H9 (cell line): Measurements from ENCODE around the gene NPY2R. TPM values are rescaled to one million over a fixed set of nuclear protein-coding genes. Genes with fewer than 3 reads are reported as not detected.

Experiments used
- DNase-seq: peaks from one replicate; pipeline ENCODE4 v3.0.0-alpha.2; 2017
- H2AFZ ChIP-seq: one replicate; pipeline ENCODE4 v1.6.1; 2013; ENCODE audit warnings: mild to moderate bottlenecking, low read length, control low read depth, moderate library complexity
- H2AK5ac ChIP-seq: 2 replicates; pipeline ENCODE4 v1.6.1; 2013; ENCODE audit warnings: low read length, control low read depth, mixed read lengths; ENCODE audit not compliant: insufficient read length
- H2BK120ac ChIP-seq: one replicate; pipeline ENCODE4 v1.6.1; 2013; ENCODE audit warnings: low read depth, mild to moderate bottlenecking, low read length, control low read depth, inconsistent platforms; ENCODE audit not compliant: poor library complexity, severe bottlenecking
- H2BK12ac ChIP-seq: 2 replicates; pipeline ENCODE4 v1.6.1; 2013; ENCODE audit warnings: low read length, control low read depth, mixed read lengths, low read depth; ENCODE audit not compliant: insufficient read length
- H2BK15ac ChIP-seq: 2 replicates; pipeline ENCODE4 v1.6.1; 2013; ENCODE audit warnings: low read depth, low read length, control low read depth
- H2BK20ac ChIP-seq: one replicate; pipeline ENCODE4 v1.6.1; 2013; ENCODE audit warnings: low read depth, mild to moderate bottlenecking, low read length, control low read depth, inconsistent platforms; ENCODE audit not compliant: poor library complexity, severe bottlenecking
- H2BK5ac ChIP-seq: 2 replicates; pipeline ENCODE4 v1.6.1; 2013; ENCODE audit warnings: low read length, control low read depth, mixed read lengths; ENCODE audit not compliant: insufficient read length
- H3K14ac ChIP-seq: 2 replicates; pipeline ENCODE4 v1.6.1; 2013; ENCODE audit warnings: low read length, control low read depth; ENCODE audit not compliant: insufficient read depth
- H3K18ac ChIP-seq: 2 replicates; pipeline ENCODE4 v1.6.1; 2013; ENCODE audit warnings: low read depth, mild to moderate bottlenecking, mixed read lengths, low read length, control low read depth; ENCODE audit not compliant: insufficient read length
- H3K23ac ChIP-seq: 2 replicates; pipeline ENCODE4 v1.6.1; 2013; ENCODE audit warnings: low read length, control low read depth, mixed read lengths, low read depth; ENCODE audit not compliant: insufficient read length
- H3K23me2 ChIP-seq: 2 replicates; pipeline ENCODE4 v1.6.1; 2013; ENCODE audit warnings: low read depth, mild to moderate bottlenecking, mixed read lengths, low read length, control low read depth; ENCODE audit not compliant: insufficient read length, poor library complexity, severe bottlenecking
- H3K27ac ChIP-seq: 2 replicates; pipeline ENCODE4 v1.5.1; 2013; ENCODE audit warnings: low read length, control low read depth, mixed read lengths, low read depth; ENCODE audit not compliant: insufficient read length
- H3K27me3 ChIP-seq: 2 replicates; pipeline ENCODE4 v1.6.1; 2013; ENCODE audit warnings: low read length, control low read depth, inconsistent platforms; ENCODE audit not compliant: insufficient read depth
- H3K4ac ChIP-seq: 2 replicates; pipeline ENCODE4 v1.6.1; 2013; ENCODE audit warnings: low read depth, mild to moderate bottlenecking, control low read depth, inconsistent platforms, low read length, moderate library complexity
- H3K4me1 ChIP-seq: 2 replicates; pipeline ENCODE4 v1.6.1; 2013; ENCODE audit warnings: low read length, control low read depth, inconsistent platforms; ENCODE audit not compliant: insufficient read depth
- H3K4me2 ChIP-seq: 2 replicates; pipeline ENCODE4 v1.6.1; 2013; ENCODE audit warnings: low read length, control low read depth, mixed read lengths; ENCODE audit not compliant: insufficient read length, insufficient read depth
- H3K56ac ChIP-seq: 2 replicates; pipeline ENCODE4 v1.6.1; 2013; ENCODE audit warnings: low read depth, mild to moderate bottlenecking, mixed read lengths, low read length, control low read depth; ENCODE audit not compliant: insufficient read length
- H3K79me1 ChIP-seq: 2 replicates; pipeline ENCODE4 v1.6.1; 2013; ENCODE audit warnings: low read depth, mild to moderate bottlenecking, moderate library complexity, low read length, control low read depth, inconsistent platforms; ENCODE audit not compliant: insufficient read depth, poor library complexity, severe bottlenecking
- H3K79me2 ChIP-seq: 2 replicates; pipeline ENCODE4 v1.6.1; 2013; ENCODE audit warnings: low read length, control low read depth, inconsistent platforms; ENCODE audit not compliant: insufficient read depth
- H3K9ac ChIP-seq: 2 replicates; pipeline ENCODE4 v1.6.1; 2013; ENCODE audit warnings: low read length, control low read depth, mixed read lengths; ENCODE audit not compliant: insufficient read length; ENCODE audit errors: extremely low read depth
- H3K9me3 ChIP-seq: one replicate; pipeline ENCODE4 v1.6.1; 2013; ENCODE audit warnings: low read depth, low read length, inconsistent platforms; ENCODE audit not compliant: control insufficient read depth
- H3T11ph ChIP-seq: one replicate; pipeline ENCODE4 v1.6.1; 2013; ENCODE audit warnings: mild to moderate bottlenecking, low read length, control low read depth, inconsistent platforms
- H4K20me1 ChIP-seq: one replicate; pipeline ENCODE4 v1.6.1; 2013; ENCODE audit not compliant: control insufficient read depth, insufficient read length, insufficient read depth
- H4K5ac ChIP-seq: 2 replicates; pipeline ENCODE4 v1.6.1; 2013; ENCODE audit warnings: low read depth, mild to moderate bottlenecking, mixed read lengths, low read length, control low read depth; ENCODE audit not compliant: insufficient read length
- H4K8ac ChIP-seq: replicated peaks from 2 replicates; pipeline ENCODE4 v1.6.1; 2013; ENCODE audit warnings: low read length, control low read depth, mixed read lengths, low read depth; ENCODE audit not compliant: insufficient read length
- H4K91ac ChIP-seq: 2 replicates; pipeline ENCODE4 v1.6.1; 2013; ENCODE audit warnings: low read depth, mild to moderate bottlenecking, moderate library complexity, mixed read lengths, low read length, control low read depth; ENCODE audit not compliant: insufficient read length
- H3K27ac Mint-ChIP-seq, 3 experiments: 2 replicates in 2 of 3; 3 replicates in 1 of 3; pipeline ENCODE4 v1.8.0; 2020 to 2021; ENCODE audit warnings: mixed read lengths in 3 of 3, mild to moderate bottlenecking in 1 of 3, moderate library complexity in 1 of 3
- H3K27me3 Mint-ChIP-seq: 2 replicates; pipeline ENCODE4 v1.8.0; 2021; ENCODE audit warnings: low read depth, mild to moderate bottlenecking, moderate library complexity, mixed read lengths
- H3K36me3 Mint-ChIP-seq, 3 experiments: 2 replicates in 2 of 3; 3 replicates in 1 of 3; pipeline ENCODE4 v1.8.0; 2020 to 2021; ENCODE audit warnings: low read depth in 3 of 3, mixed read lengths in 3 of 3; ENCODE audit not compliant: insufficient read depth in 1 of 3
- H3K4me1 Mint-ChIP-seq, 2 experiments: 2 replicates each; pipeline ENCODE4 v1.8.0; 2020; ENCODE audit warnings: mixed read lengths in 2 of 2
- H3K4me3 Mint-ChIP-seq, 2 experiments: 2 replicates in 1 of 2; 3 replicates in 1 of 2; pipeline ENCODE4 v1.8.0; 2020 to 2021; ENCODE audit warnings: mild to moderate bottlenecking in 2 of 2, mixed read lengths in 2 of 2, moderate library complexity in 1 of 2
- H3K9me3 Mint-ChIP-seq, 2 experiments: 2 replicates in 1 of 2; 3 replicates in 1 of 2; pipeline ENCODE4 v1.8.0; 2020; ENCODE audit warnings: mild to moderate bottlenecking in 2 of 2, mixed read lengths in 2 of 2, moderate library complexity in 1 of 2
- WGBS: extraction: QIAGEN DNeasy Blood & Tissue Kit; methylation state at CpG from one replicate; pipeline ENCODE4 v1.1.7; 2013; ENCODE audit warnings: missing lambda C conversion rate, low lambda C conversion rate, mixed read lengths; ENCODE audit not compliant: insufficient read length; ENCODE audit errors: extremely low coverage; 5-methylcytosine and 5-hydroxymethylcytosine counted together
- total RNA-seq: library from RNA; stranded (reverse); gene quantifications from 2 replicates; pipeline ENCODE4 v1.2.1, GENCODE V29; 2021
- TF ChIP-seq, protein P1 (sequence below): fragments of 200-600 bp; sonication (generic); conservative IDR thresholded peaks from 3 replicates; pipeline ENCODE4 v1.8.0; 2021; ENCODE audit warnings: antibody characterized with exemption, mild to moderate bottlenecking

Gene NPY2R
- total RNA-seq, 1 experiment from 2014 or later: 0.09 TPM

DNA sequence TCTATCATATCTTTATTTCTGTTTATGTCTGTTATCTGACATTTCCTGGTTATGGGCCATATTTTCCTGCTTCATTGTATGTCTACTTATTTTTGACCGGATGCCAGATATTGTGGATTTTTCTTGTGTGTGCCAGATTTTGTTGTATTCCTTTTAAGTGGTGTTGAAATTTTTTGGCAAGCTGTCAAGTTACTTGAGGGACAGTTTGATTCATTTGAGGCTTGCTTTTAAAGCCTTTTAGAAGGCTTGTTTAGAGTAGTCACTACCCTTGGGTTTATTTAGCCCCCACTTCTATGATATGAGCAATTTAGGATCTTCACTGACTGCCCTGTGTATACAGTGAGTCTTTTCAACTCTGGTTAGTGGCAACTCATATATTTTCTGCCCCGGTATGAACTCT is 29.2 kb upstream of the NPY2R start:
- no CpG with 5 or more reads among the region's 2 CpGs for WGBS
- H3K4me1 Mint-ChIP-seq: no peaks in the 10 kb centered on the region

More for the DNA sequence above, 29.2 kb upstream of the NPY2R start:
- Histone ChIP-seq H3K79me2 (no peaks in the 10 kb centered on the region), H2BK5ac (no peak overlapping the region), H3K79me1 (no peaks in the 10 kb centered on the region), H3K56ac (no peak overlapping the region), H3K9ac (no peak overlapping the region), H3K18ac (no peak overlapping the region), H3K4me2 (no peak overlapping the region), H2BK120ac (no peak overlapping the region), H4K91ac (no peak overlapping the region), H3K4ac (no peak overlapping the region), H3K14ac (no peak overlapping the region), H4K20me1 (no peaks in the 10 kb centered on the region), H3T11ph (no peak overlapping the region), H2BK12ac (no peak overlapping the region), H4K8ac (no peak overlapping the region), H4K5ac (no peak overlapping the region), H3K27me3 (no peaks in the 10 kb centered on the region), H3K4me1 (no peaks in the 10 kb centered on the region), H2AFZ (no peak overlapping the region), H3K9me3 (no peaks in the 10 kb centered on the region), H2BK15ac (no peak overlapping the region), H3K23ac (no peak overlapping the region), H2BK20ac (no peak overlapping the region), H3K23me2 (no peaks in the 10 kb centered on the region), H2AK5ac (no peak overlapping the region), H3K27ac (no peak overlapping the region)
- Mint-ChIP-seq H3K9me3 (no peaks in the 10 kb centered on the region), H3K27ac (no peak overlapping the region), H3K4me3 (no peak overlapping the region), H3K27me3 (no peaks in the 10 kb centered on the region), H3K36me3 (no peaks in the 10 kb centered on the region)
- no peak for DNase-seq
- TF ChIP-seq, protein P1, sequence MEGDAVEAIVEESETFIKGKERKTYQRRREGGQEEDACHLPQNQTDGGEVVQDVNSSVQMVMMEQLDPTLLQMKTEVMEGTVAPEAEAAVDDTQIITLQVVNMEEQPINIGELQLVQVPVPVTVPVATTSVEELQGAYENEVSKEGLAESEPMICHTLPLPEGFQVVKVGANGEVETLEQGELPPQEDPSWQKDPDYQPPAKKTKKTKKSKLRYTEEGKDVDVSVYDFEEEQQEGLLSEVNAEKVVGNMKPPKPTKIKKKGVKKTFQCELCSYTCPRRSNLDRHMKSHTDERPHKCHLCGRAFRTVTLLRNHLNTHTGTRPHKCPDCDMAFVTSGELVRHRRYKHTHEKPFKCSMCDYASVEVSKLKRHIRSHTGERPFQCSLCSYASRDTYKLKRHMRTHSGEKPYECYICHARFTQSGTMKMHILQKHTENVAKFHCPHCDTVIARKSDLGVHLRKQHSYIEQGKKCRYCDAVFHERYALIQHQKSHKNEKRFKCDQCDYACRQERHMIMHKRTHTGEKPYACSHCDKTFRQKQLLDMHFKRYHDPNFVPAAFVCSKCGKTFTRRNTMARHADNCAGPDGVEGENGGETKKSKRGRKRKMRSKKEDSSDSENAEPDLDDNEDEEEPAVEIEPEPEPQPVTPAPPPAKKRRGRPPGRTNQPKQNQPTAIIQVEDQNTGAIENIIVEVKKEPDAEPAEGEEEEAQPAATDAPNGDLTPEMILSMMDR: no peak
